Stimulated activated CD8-positive, alpha-beta memory T cell treated with anti-CD3 and anti-CD28 coated beads, Interleukin-15, amount 100 ng/mL, for 24 hours (primary cell): ENCODE results near the gene MRPL40.
A peak's percentile ranks its signal among the peaks of the same experiment; 100 is the strongest.

Experiments
- DNase-seq: peaks from one replicate; pipeline ENCODE4 v3.0.0-alpha.2; 2020; ENCODE audit warnings: low read depth

MRPL40 gene

GRCh38 chr22:19463008-19463407, 30.7 kb downstream of the MRPL40 start:
- DNase-seq = no peak

GRCh38 chr22:19463491-19464469, 31.4 kb downstream of the MRPL40 start:
- DNase-seq = no peak

GRCh38 chr22:19464546-19464945, 32.2 kb downstream of the MRPL40 start:
- DNase-seq = no peak

GRCh38 chr22:19464975-19465374, 32.6 kb downstream of the MRPL40 start:
- no peak for DNase-seq

GRCh38 chr22:19466126-19466716, 33.9 kb downstream of the MRPL40 start:
- no peak for DNase-seq

GRCh38 chr22:19466848-19467752, 34.8 kb downstream of the MRPL40 start:
- no peak for DNase-seq

GRCh38 chr22:19467912-19468311, 35.6 kb downstream of the MRPL40 start:
- no peak for DNase-seq

GRCh38 chr22:19469421-19469820, 37.1 kb downstream of the MRPL40 start:
- DNase-seq = no peak

GRCh38 chr22:19470010-19470409, 37.7 kb downstream of the MRPL40 start:
- no peak for DNase-seq

- no peak for DNase-seq
Observed at GRCh38 chr22:19471572-19471971, 39.2 kb downstream of the MRPL40 start.

GRCh38 chr22:19472233-19472632, 39.9 kb downstream of the MRPL40 start:
- DNase-seq = no peak

GRCh38 chr22:19473578-19473977, 41.2 kb downstream of the MRPL40 start:
- no peak for DNase-seq

GRCh38 chr22:19476023-19476422, 43.7 kb downstream of the MRPL40 start:
- DNase-seq = no peak

GRCh38 chr22:19477321-19478044, 45.1 kb downstream of the MRPL40 start:
- no peak for DNase-seq

- no peak for DNase-seq
Observed at GRCh38 chr22:19478045-19478900, 45.9 kb downstream of the MRPL40 start.

GRCh38 chr22:19478901-19479354, 46.6 kb downstream of the MRPL40 start, which contains the start of gene UFD1:
Gene UFD1, minus strand, starts transcription at chr22:19479193. Its CDS starts 108 bp downstream, at chr22:19479085.
- DNase-seq = peak; percentile 61

GRCh38 chr22:19479355-19480172, 47.2 kb downstream of the MRPL40 start, which contains the start of gene CDC45:
Gene CDC45, plus strand, starts transcription at chr22:19479920. Its CDS starts 49 bp downstream, at chr22:19479969.
- DNase-seq = peak; percentile 63

GRCh38 chr22:19480173-19480568, 47.8 kb downstream of the MRPL40 start:
- no peak for DNase-seq

- DNase-seq = no peak
Observed at GRCh38 chr22:19480789-19481188, 48.4 kb downstream of the MRPL40 start.
